Prostate gland (tissue), 2 donors: ENCODE measurements around the gene TRPM3.

ENCODE experiments used
- POLR2AphosphoS5 ChIP-seq: sonication (generic); formaldehyde crosslinking; IDR thresholded peaks from one replicate; pipeline ENCODE4 v1.6.1; 2017; ENCODE audit warnings: antibody characterized with exemption
- TF ChIP-seq, protein P1 (sequence below), 4 experiments: fragments of 200-600 bp in 2 of 4; fragments of 450-650 bp in 2 of 4; sonication (generic) in 2 of 4; IDR thresholded peaks; 1 replicate in 3 of 4; 2 replicates in 1 of 4; pipeline ENCODE4 v1.5.1; 2016 to 2019; ENCODE audit warnings: antibody characterized with exemption in 4 of 4, mild to moderate bottlenecking in 2 of 4, moderate library complexity in 2 of 4

DNA sequence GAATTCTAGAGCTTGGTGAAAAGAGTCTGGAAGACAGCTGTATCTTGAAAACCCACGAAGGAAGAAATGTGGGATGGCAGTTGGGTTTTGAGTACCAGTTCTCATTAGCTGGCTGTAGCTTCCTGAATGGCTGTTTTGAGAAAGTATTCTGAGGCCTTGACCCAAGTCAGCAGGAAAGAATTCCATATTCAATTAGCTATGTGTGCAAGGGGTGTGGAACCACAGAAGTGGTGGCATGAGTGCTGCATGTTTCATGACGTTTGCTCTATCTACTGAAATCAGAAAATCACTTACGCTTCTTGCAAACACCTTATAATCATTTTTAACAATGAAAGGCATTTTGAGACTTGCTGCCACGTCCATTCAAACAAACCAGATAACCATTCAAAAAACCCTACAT, 69.1 kb downstream of the TRPM3 start:
- TF ChIP-seq, protein P1, sequence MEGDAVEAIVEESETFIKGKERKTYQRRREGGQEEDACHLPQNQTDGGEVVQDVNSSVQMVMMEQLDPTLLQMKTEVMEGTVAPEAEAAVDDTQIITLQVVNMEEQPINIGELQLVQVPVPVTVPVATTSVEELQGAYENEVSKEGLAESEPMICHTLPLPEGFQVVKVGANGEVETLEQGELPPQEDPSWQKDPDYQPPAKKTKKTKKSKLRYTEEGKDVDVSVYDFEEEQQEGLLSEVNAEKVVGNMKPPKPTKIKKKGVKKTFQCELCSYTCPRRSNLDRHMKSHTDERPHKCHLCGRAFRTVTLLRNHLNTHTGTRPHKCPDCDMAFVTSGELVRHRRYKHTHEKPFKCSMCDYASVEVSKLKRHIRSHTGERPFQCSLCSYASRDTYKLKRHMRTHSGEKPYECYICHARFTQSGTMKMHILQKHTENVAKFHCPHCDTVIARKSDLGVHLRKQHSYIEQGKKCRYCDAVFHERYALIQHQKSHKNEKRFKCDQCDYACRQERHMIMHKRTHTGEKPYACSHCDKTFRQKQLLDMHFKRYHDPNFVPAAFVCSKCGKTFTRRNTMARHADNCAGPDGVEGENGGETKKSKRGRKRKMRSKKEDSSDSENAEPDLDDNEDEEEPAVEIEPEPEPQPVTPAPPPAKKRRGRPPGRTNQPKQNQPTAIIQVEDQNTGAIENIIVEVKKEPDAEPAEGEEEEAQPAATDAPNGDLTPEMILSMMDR (IDR thresholded peaks at IDR 0.05): no peak
- no peak for TF ChIP-seq POLR2AphosphoS5
